Effector memory CD4-positive, alpha-beta T cell (primary cell): ENCODE data around the gene TRPM8.
"Not testable (repeated sequence)": the region's sequence is repeated elsewhere in the genome, so short reads cannot be mapped to it uniquely, and the experiment has no call there.

Experiments
- DNase-seq, 3 donors: peaks; one replicate each; pipeline ENCODE4 v3.0.0-alpha.2; 2020
- H3K27ac ChIP-seq: 2 replicates; pipeline ENCODE4 v1.7.0; 2013; ENCODE audit warnings: mild to moderate bottlenecking, low read length, moderate library complexity; ENCODE audit not compliant: insufficient read depth, poor library complexity, severe bottlenecking
- H3K27me3 ChIP-seq: replicated peaks from 2 replicates; pipeline ENCODE4 v1.7.0; 2013; ENCODE audit warnings: mild to moderate bottlenecking, low read length; ENCODE audit not compliant: insufficient read depth, control insufficient read depth, poor library complexity, severe bottlenecking
- H3K36me3 ChIP-seq: 2 replicates; pipeline ENCODE4 v1.7.0; 2013; ENCODE audit warnings: mild to moderate bottlenecking, low read length, moderate library complexity; ENCODE audit not compliant: control insufficient read depth, insufficient read depth
- H3K4me1 ChIP-seq: 2 replicates; pipeline ENCODE4 v1.7.0; 2013; ENCODE audit warnings: low read length, mild to moderate bottlenecking; ENCODE audit not compliant: control insufficient read depth, insufficient read depth, poor library complexity, severe bottlenecking
- H3K4me3 ChIP-seq: 2 replicates; pipeline ENCODE4 v1.7.0; 2013; ENCODE audit warnings: low read length, low read depth, mild to moderate bottlenecking; ENCODE audit not compliant: insufficient read depth, poor library complexity, severe bottlenecking
- H3K9me3 ChIP-seq: 2 replicates; pipeline ENCODE4 v1.7.0; 2013; ENCODE audit warnings: mild to moderate bottlenecking, low read length, moderate library complexity; ENCODE audit not compliant: control insufficient read depth

The TRPM8 gene

DNA sequence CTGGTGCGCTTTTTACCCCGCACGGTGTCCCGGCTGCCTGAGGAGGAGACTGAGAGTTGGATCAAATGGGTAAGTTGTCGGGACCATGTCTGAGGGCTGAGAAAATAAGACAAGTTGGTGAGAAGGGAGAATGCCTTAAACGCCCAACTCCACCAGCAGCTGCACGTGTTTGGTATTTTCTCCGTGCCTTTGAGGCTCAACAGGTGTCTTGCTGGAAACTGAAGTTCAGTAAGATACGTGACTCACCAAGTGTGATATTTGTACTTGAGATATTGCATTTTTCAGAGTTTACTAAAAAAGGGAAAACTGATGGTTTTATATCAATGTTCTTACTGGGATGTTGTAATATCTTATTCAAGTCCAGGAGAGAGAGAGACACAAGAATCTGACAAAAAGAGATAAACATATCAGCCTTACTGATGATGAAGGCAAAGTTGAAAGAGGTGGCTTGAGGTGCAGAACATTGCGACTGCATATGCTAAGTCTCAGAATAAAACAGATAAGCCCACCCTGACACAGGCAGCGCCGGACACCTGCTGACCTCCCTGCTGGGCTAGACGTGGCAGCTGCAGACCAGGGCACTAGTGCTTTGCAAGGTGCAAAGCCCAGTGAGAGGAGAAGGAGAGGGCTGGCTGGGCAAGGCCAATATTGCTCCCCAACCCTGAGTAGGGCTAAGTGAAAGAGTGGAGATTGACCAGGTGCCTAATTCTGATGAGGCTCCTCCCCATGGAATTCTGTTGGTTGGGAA is 33.1 kb downstream of the TRPM8 start:
- Histone ChIP-seq H3K4me1 (no peaks in the 10 kb centered on the region), H3K36me3 (no peaks in the 10 kb centered on the region), H3K27me3 (no peaks in the 10 kb centered on the region), H3K27ac (no peak overlapping the region), H3K4me3 (no peak overlapping the region), H3K9me3 (no peaks in the 10 kb centered on the region)
- DNase-seq = no peak

DNA sequence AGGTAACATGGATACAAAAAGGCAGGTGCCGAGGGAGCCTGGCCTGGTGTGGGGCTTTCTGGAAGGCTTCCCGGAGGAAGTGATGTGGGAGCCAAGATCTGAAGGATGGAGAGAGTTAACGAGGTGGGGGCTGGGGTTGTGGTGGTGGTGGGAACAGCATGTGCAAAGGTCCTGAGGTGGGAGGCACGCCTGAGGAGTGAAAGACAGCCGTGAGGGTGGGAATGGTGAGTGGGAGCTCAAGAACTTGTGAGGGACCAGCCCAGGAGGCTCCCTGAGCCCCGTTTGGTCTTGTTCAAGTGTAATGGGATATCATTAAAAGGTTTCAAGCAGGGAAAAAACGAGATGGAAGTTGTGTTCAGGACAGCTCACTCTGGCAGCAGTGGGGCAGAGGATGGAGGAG is 35.2 kb downstream of the TRPM8 start:
- H3K9me3 ChIP-seq = no peaks in the 10 kb centered on the region

DNA sequence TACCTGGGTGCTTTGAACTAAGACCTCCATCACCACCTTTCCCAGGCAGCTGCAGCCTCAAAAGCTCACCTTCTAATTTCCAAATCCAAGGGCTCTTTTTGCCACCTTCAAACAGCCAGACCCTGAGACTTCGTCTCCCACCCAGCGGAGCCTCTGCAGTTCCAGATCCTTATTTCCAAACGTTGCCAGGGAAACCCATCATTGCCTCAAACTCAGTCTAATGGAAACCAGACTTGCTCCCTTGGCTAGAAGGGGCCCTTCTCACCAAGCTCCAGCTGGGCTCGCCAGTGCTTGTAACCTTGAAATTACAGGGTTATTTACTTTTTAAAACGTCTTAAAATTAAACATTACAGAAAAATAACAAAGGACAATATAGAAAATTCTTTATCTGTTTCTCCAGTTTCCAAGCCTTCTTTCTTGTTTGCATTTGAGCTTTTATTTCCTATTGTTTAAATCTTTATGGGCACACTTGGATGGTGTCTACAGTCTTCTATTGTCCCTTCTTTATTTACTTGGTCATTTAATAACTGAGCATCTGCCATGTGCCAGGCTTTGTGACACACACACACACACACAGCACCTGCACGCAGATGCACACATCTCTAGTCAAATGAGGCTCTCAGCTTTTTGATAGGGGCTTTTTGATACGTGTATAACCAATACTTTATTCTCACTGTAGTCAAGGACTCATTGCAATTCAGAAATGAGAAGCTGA is 36.1 kb downstream of the TRPM8 start:
- no peaks in the 10 kb centered on the region for H3K9me3 ChIP-seq
- H3K36me3 ChIP-seq = no peaks in the 10 kb centered on the region
- no peak overlapping the region for H3K4me3 ChIP-seq

More for the DNA sequence above, 35.2 kb downstream of the TRPM8 start:
- Histone ChIP-seq H3K36me3 (no peaks in the 10 kb centered on the region), H3K27ac (no peak overlapping the region), H3K4me3 (no peak overlapping the region), H3K4me1 (no peaks in the 10 kb centered on the region), H3K27me3 (no peaks in the 10 kb centered on the region)
- no peak for DNase-seq

DNA sequence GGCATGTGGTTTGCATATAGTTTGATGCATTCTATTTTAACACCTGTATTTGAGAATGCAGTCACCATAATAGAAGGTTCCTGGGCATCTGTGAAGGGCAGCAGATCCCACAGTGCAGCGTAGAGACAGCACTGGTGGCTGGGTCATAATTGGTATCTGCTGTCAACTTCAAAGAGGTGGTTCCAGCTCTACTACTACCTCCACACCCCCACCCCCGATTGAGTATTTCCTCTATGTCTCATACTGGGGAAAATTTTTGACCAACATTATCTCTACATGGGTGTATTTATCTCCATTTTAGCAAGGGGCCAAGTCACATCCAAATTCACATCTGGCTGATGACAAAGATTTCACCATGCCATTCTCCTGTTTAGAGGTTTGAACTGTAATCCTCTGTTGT is 43.0 kb downstream of the TRPM8 start:
- Histone ChIP-seq H3K4me3 (no peak overlapping the region), H3K9me3 (no peaks in the 10 kb centered on the region), H3K36me3 (no peaks in the 10 kb centered on the region), H3K4me1 (no peaks in the 10 kb centered on the region), H3K27ac (no peak overlapping the region), H3K27me3 (no peaks in the 10 kb centered on the region)
- no peak for DNase-seq

More for the DNA sequence above, 36.1 kb downstream of the TRPM8 start:
- H3K4me1 ChIP-seq = no peaks in the 10 kb centered on the region
- no peaks in the 10 kb centered on the region for H3K27me3 ChIP-seq
- no peak overlapping the region for H3K27ac ChIP-seq
- no peak for DNase-seq

DNA sequence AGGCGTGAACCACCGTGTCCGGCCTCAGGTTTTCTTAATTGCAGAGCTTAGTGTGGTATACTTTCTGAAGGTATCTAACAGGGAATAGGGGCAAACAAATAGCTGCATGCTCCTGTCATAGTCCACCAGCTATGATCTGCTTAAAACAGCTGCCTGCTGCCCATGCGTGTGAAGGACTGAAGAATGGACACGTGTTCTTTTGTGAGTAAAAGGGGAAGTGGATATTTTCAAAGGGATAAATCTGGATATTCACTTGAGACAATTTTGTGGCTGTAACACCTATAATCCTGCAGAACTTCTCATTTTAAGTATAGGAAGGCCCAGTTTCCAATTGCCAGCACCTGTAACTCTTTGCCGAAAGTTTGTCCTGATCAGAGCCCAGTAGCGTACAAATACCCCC is 44.7 kb downstream of the TRPM8 start:
- Histone ChIP-seq H3K27me3 (no peaks in the 10 kb centered on the region), H3K27ac (no peak overlapping the region), H3K4me3 (no peak overlapping the region), H3K9me3 (no peaks in the 10 kb centered on the region), H3K4me1 (no peaks in the 10 kb centered on the region), H3K36me3 (no peaks in the 10 kb centered on the region)
- DNase-seq = no peak

DNA sequence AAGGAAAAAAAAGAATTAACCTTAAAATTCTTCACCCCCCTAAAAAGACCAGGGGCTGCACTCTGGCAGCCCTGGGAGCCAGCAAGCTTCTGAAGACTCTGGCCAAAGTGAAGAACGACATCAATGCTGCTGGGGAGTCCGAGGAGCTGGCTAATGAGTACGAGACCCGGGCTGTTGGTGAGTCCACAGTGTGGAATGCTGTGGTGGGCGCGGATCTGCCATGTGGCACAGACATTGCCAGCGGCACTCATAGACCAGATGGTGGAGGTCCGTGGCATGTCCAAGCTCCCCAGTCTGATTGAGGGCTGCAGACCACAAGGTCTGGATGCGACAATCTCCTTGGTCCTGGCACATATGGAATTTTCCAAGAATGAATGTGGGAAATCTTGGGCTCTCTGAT is 47.4 kb downstream of the TRPM8 start:
- Histone ChIP-seq H3K9me3 (no peaks in the 10 kb centered on the region), H3K4me3 (no peak overlapping the region), H3K27me3 (no peaks in the 10 kb centered on the region), H3K4me1 (no peaks in the 10 kb centered on the region), H3K36me3 (no peaks in the 10 kb centered on the region), H3K27ac (no peak overlapping the region)
- no peak for DNase-seq

DNA sequence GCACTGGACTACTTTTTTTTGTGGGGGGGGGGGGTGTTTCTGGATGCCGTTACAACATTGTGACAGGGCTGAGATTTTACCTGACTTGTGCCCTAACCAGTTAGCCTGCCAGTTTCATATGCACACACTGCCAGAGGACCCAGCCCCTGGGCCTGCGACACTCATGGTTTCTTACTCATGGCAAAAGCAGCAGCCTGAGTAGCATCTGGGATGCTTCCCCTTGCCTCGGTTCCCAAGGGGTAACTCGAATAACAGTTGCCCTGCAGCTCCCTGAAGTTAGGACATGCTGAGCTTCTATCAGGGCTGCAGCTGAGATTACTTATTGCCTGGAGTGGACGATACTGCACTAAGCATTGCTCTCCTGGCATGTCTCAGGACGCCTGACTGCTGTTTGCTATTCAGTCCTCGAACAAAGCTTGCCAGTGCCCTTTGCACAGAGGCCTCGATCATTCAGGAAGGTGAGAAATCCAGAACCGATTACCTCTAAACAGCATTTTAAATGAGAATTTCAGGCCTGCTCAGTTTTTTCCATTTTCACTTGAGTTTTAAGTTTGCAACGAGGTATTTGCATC is 47.9 kb downstream of the TRPM8 start:
- no peak overlapping the region for H3K4me3 ChIP-seq
- no peaks in the 10 kb centered on the region for H3K4me1 ChIP-seq
- H3K9me3 ChIP-seq = no peaks in the 10 kb centered on the region
- H3K27ac ChIP-seq = no peak overlapping the region
- H3K36me3 ChIP-seq = no peaks in the 10 kb centered on the region
- H3K27me3 ChIP-seq = no peaks in the 10 kb centered on the region
- no peak for DNase-seq

DNA sequence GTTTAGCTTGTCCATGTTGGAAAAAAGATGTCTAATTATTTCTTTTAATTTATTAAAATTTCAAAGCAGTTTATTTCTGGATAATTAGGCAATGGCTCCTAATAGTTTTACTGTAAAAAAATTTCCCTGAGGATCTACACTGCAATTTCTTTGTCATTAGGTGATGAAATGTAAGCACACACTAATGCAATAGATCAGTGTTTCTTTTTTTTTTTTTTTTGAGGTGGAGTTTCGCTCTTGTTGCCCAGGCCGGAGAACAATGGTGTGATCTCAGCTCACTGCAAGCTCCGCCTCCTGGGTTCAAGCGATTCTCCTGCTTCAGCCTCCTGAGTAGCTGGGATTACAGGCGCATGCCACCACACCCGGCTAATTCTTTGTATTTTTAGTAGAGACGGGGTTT is 48.5 kb downstream of the TRPM8 start:
- not testable (repeated sequence) for H3K36me3 ChIP-seq, H3K27ac ChIP-seq, H3K4me3 ChIP-seq, H3K4me1 ChIP-seq, H3K27me3 ChIP-seq, DNase-seq, H3K9me3 ChIP-seq

DNA sequence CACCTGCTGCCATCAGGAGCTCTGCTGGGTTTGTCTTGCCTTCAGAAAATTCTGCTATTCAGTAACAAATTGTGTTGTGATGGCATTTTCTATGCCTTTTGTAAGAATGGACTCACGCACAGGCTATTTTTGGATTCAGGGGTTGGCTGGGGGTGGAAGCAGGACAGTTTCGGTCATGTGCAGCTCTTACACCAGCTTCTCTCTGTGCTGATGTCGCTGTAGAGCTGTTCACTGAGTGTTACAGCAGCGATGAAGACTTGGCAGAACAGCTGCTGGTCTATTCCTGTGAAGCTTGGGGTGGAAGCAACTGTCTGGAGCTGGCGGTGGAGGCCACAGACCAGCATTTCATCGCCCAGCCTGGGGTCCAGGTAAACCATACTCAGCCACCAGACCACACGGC is 49.2 kb downstream of the TRPM8 start:
- no peak for DNase-seq
- Histone ChIP-seq H3K27me3 (no peaks in the 10 kb centered on the region), H3K36me3 (no peaks in the 10 kb centered on the region), H3K4me1 (no peaks in the 10 kb centered on the region), H3K9me3 (no peaks in the 10 kb centered on the region), H3K27ac (no peak overlapping the region), H3K4me3 (no peak overlapping the region)

DNA sequence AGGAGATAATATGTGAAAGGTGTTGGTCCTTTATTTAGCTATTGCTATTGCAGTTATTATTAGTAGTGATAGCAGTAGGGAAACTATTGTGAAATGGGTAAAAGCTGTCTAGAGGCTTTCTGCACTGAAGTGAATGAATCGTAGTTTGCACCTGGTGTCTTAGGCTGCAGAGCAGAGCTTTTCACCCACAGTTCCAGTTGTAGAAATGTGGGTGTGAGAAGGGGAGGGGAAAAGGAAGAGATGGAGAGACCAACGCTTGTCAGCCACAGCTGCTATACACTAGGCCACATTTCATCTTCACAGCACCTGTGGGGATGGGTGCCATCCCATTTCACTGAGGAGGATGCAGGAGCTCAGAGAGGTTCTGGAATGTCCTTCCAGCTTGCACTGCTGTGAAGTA is 50.0 kb downstream of the TRPM8 start:
- Histone ChIP-seq H3K36me3 (no peaks in the 10 kb centered on the region), H3K4me3 (no peak overlapping the region), H3K27ac (no peak overlapping the region), H3K27me3 (no peaks in the 10 kb centered on the region), H3K4me1 (no peaks in the 10 kb centered on the region), H3K9me3 (no peaks in the 10 kb centered on the region)
- no peak for DNase-seq
